Liver (tissue), 9 donors: ENCODE measurements around the gene CFAP100. TPM values are rescaled to one million over a fixed set of nuclear protein-coding genes. Genes with fewer than 3 reads are reported as not detected.

ENCODE experiments used
- DNase-seq: peaks from one replicate; pipeline ENCODE4 v3.0.0-alpha.2; 2017; ENCODE audit warnings: low spot score
- H3K27ac ChIP-seq, 2 donors: one replicate each; pipeline ENCODE4 v1.7.0; 2013; ENCODE audit warnings: inconsistent platforms in 2 of 2, low read length in 2 of 2, control low read depth in 1 of 2, low read depth in 1 of 2, mild to moderate bottlenecking in 1 of 2
- H3K27me3 ChIP-seq, 4 donors: one replicate each; pipeline versions ENCODE4 v1.6.1 to v1.7.0; 2013; ENCODE audit warnings: low read length in 3 of 4, inconsistent platforms in 1 of 4, mild to moderate bottlenecking in 1 of 4, moderate library complexity in 1 of 4; ENCODE audit not compliant: control insufficient read depth in 4 of 4, insufficient read depth in 4 of 4
- H3K36me3 ChIP-seq, 4 donors: one replicate each; pipeline versions ENCODE4 v1.6.1 to v1.7.0; 2013; ENCODE audit warnings: low read length in 3 of 4, mild to moderate bottlenecking in 3 of 4, low read depth in 1 of 4, moderate library complexity in 1 of 4; ENCODE audit not compliant: control insufficient read depth in 4 of 4, insufficient read depth in 3 of 4
- H3K4me1 ChIP-seq, 4 donors: one replicate each; pipeline versions ENCODE4 v1.6.1 to v1.7.0; 2013; ENCODE audit warnings: low read length in 3 of 4, mild to moderate bottlenecking in 3 of 4, moderate library complexity in 1 of 4; ENCODE audit not compliant: control insufficient read depth in 4 of 4, insufficient read depth in 4 of 4
- H3K4me3 ChIP-seq, 3 donors: one replicate each; pipeline versions ENCODE4 v1.6.1 to v1.7.0; 2013; ENCODE audit warnings: low read length in 3 of 3, control low read depth in 1 of 3, low read depth in 1 of 3, mild to moderate bottlenecking in 1 of 3
- H3K9ac ChIP-seq, 2 donors: one replicate each; pipeline ENCODE4 v1.7.0; 2013; ENCODE audit warnings: low read length in 2 of 2, mild to moderate bottlenecking in 2 of 2, moderate library complexity in 2 of 2, control low read depth in 1 of 2, low read depth in 1 of 2
- H3K9me3 ChIP-seq, 4 donors: one replicate each; pipeline versions ENCODE4 v1.6.1 to v1.7.0; 2013; ENCODE audit warnings: low read length in 3 of 4; ENCODE audit not compliant: control insufficient read depth in 4 of 4
- CTCF ChIP-seq: fragments of 150-350 bp; IDR thresholded peaks from 2 replicates; pipeline ENCODE4 v1.5.1; 2017; ENCODE audit warnings: improper control_type of control experiment, low read depth, low read length; ENCODE audit not compliant: missing input control
- EGR1 ChIP-seq, 2 donors: IDR thresholded peaks; 2 replicates each; pipeline ENCODE4 v1.6.1; 2016 to 2018; ENCODE audit warnings: antibody characterized with exemption in 2 of 2, low read depth in 2 of 2
- FOXA1 ChIP-seq: IDR thresholded peaks from 2 replicates; pipeline ENCODE4 v1.6.1; 2016; ENCODE audit warnings: antibody characterized with exemption
- FOXA2 ChIP-seq: IDR thresholded peaks from 2 replicates; pipeline ENCODE4 v1.6.1; 2016; ENCODE audit warnings: antibody characterized with exemption
- GABPA ChIP-seq, 2 donors: IDR thresholded peaks in 1 of 2; conservative IDR thresholded peaks in 1 of 2; 2 replicates each; pipeline ENCODE4 v1.6.1; 2016; ENCODE audit warnings: antibody characterized with exemption in 2 of 2, mild to moderate bottlenecking in 1 of 2, moderate library complexity in 1 of 2
- HNF4G ChIP-seq: IDR thresholded peaks from 2 replicates; pipeline ENCODE4 v1.6.1; 2016; ENCODE audit warnings: antibody characterized with exemption
- JUND ChIP-seq, 2 donors: IDR thresholded peaks; 2 replicates each; pipeline ENCODE4 v1.6.1; 2016; ENCODE audit warnings: antibody characterized with exemption in 2 of 2
- MAX ChIP-seq: IDR thresholded peaks from 2 replicates; pipeline ENCODE4 v1.6.1; 2016; ENCODE audit warnings: antibody characterized with exemption
- NR2F2 ChIP-seq: IDR thresholded peaks from 2 replicates; pipeline ENCODE4 v1.6.1; 2016; ENCODE audit warnings: antibody characterized with exemption
- RAD21 ChIP-seq, 2 donors: IDR thresholded peaks; 2 replicates each; pipeline ENCODE4 v1.6.1; 2016; ENCODE audit warnings: antibody characterized with exemption in 2 of 2, mild to moderate bottlenecking in 2 of 2
- REST ChIP-seq: IDR thresholded peaks from 2 replicates; pipeline ENCODE4 v1.6.1; 2016; ENCODE audit warnings: antibody characterized with exemption, mild to moderate bottlenecking
- SP1 ChIP-seq: IDR thresholded peaks from 2 replicates; pipeline ENCODE4 v1.6.1; 2018; ENCODE audit warnings: antibody characterized with exemption, mild to moderate bottlenecking
- TAF1 ChIP-seq: conservative IDR thresholded peaks from 2 replicates; pipeline ENCODE4 v1.6.1; 2016; ENCODE audit warnings: antibody characterized with exemption, mild to moderate bottlenecking
- ZBTB33 ChIP-seq: IDR thresholded peaks from 2 replicates; pipeline ENCODE4 v1.6.1; 2016; ENCODE audit warnings: antibody characterized with exemption
- WGBS: extraction: QIAGEN DNeasy Blood & Tissue Kit; methylation state at CpG from one replicate; pipeline ENCODE4 v1.1.7; 2013; 5-methylcytosine and 5-hydroxymethylcytosine counted together
- polyA plus RNA-seq, 2 donors: library from polyadenylated mRNA; stranded (reverse) in 1 of 2; unstranded in 1 of 2; fragments of 200-250 nt in 1 of 2; fragments of >200 nt in 1 of 2; fragmentation: Nextera tagmentation in 1 of 2; extraction: Ambion mirVana in 1 of 2; gene quantifications; one replicate each; pipeline versions ENCODE4 v1.2.1 to v1.2.3, GENCODE V29; 2013 to 2015
- total RNA-seq, 2 donors: library from RNA; depleted of rRNA; stranded (reverse); fragments of >200 nt; gene quantifications; one replicate each; pipeline ENCODE4 v1.2.3, GENCODE V29; 2014
- donor health status: healthy.
- donor health status: healthy.
- donor health status: healthy.
- donor health status: healthy.
- donor health status: healthy.

Gene CFAP100
- total and polyA plus RNA-seq, 4 donors: not detected

DNA sequence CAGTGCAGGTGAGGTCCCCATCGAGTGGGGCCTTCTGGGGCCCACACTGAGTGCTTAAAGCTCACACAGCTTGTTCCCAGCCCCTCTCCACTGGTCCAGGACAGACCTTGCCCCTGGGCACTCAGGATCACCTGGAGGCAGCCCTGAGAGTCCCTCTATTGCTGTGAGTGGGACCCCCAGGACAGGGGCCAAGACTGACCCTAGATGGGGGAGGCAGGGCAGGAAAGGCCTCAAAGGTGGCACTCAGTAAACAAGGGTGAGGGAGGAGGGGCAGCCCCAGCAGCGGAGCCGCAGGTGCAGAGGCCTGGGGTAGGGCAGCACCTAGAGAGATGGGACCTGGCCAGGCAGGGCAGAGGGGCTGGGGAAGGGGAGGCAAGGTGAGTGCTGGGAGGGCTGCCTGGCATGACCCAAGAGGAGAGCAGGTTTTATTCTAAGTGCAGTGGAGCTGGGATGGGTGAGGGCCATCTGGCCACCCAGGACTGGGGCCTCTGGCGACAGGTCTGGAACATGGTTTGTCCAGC lies 27.9 kb downstream of the CFAP100 start:
- TF ChIP-seq CTCF (no peak), FOXA2 (no peak), JUND (IDR thresholded peaks at IDR 0.05) (no peak), SP1 (no peak), EGR1 (IDR thresholded peaks at IDR 0.05; ENCODE audit: low read depth in 2 of 2) (no peak), TAF1 (no peak)
- DNase-seq: peak; percentile 22
- 95% methylated on average over 4 of the region's 4 CpGs for WGBS
- no peak overlapping the region for H3K4me3 ChIP-seq
- no peak overlapping the region for H3K27ac ChIP-seq
- H3K4me1 ChIP-seq: no peaks in the 10 kb centered on the region
- peaks cover 0 to 4% (median under 1%) of the 10 kb centered on the region in 4 donors for H3K9me3 ChIP-seq
- no peaks in the 10 kb centered on the region for H3K36me3 ChIP-seq
- H3K9ac ChIP-seq: no peak overlapping the region
- no peaks in the 10 kb centered on the region for H3K27me3 ChIP-seq

DNA sequence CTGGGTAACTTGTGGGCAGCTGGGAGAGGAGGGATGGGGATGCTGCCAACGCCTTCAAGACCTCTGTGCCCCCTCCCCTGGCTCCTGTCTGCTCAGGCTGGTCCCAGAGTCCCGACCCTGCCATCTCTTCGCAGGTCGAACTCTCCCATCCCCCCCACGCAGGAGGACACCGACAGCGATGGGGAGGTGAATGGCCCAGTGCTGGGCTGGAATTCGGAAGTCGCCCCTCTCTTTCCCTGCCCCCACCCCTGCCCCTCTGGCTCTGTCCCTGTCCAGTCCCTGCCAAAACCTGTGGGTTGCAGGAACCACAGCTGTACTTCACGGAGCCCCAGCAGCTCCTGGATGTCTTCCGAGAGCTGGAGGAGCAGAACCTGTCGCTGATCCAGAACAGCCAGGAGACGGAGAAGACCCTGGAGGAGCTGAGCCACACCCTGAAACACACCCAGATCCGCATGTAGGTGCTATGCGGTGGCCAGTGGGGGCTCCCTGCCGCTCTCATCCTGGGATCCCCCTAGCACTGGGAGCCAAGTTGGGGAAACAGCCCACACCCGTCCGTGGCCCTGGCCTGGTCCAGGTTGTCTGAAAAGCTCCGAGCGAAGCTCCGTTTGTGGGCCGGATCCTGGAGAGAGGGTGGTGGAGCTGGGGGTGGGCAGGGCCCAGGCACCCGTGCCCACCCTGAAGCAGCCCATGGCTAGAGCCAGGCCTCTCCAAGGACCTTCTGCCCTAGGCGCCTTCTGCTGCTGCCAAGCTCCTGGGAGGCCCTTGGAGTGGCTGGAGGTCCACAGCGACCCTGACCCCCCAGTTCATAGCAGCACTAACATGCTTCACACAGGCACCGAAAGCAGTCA lies 28.7 kb downstream of the CFAP100 start:
- 91% methylated on average over 26 of the region's 26 CpGs for WGBS
- H3K36me3 ChIP-seq: no peaks in the 10 kb centered on the region
- H3K4me1 ChIP-seq: no peaks in the 10 kb centered on the region
- H3K9ac ChIP-seq: no peak overlapping the region
- H3K9me3 ChIP-seq: peaks cover 0 to 4% (median 1%) of the 10 kb centered on the region in 4 donors
- peak; percentile 14 for DNase-seq
- H3K27ac ChIP-seq: no peak overlapping the region
- no peak overlapping the region for H3K4me3 ChIP-seq
- H3K27me3 ChIP-seq: no peaks in the 10 kb centered on the region
- no peak for TF ChIP-seq GABPA (IDR thresholded peaks at IDR 0.05 in 1 of 2, conservative IDR thresholded peaks at IDR 0.05 in 1 of 2)
- no peak for TF ChIP-seq MAX
- no peak for TF ChIP-seq JUND (IDR thresholded peaks at IDR 0.05)
- no peak for TF ChIP-seq SP1

DNA sequence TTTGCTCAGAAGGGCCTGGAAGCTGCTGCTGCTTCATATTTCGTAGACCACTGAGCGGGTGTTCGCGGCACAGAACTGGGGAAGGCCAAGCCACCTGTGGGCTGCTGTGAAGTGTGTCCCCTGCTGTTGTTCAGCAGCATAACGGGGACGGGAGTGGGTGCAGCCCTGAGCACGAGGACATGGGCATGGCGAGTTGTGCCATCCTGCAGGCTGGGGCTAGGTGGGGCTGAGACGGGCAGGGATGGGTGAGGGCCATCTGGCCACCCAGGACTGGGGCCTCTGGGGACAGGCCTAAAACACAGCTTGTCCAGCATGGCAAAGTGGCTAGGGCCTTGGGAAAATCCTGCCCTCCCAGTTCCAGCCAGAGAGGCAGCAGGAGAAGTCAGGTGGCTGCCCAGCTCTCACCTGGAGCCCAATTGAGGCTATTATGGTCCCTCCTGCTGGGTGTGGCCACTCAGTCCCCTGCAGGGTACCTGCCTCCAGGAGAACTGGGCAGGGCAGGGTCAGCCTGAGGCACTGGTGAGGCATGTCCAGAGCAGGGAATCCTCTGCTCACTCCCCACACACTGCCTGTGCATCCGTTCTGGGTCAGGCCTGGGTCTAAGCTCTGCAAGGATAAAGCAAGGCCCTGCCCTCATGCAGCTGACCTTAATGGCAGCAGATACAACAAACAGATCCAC lies 29.5 kb downstream of the CFAP100 start:
- WGBS: 98% methylated on average over 10 of the region's 10 CpGs
- H3K36me3 ChIP-seq: no peaks in the 10 kb centered on the region

More for the DNA sequence above, 29.5 kb downstream of the CFAP100 start:
- peak; percentile 25 for DNase-seq
- peaks cover 0 to 4% (median 2%) of the 10 kb centered on the region in 4 donors for H3K9me3 ChIP-seq
- H3K27ac ChIP-seq: no peak overlapping the region
- TF ChIP-seq CTCF (no peak), SP1 (no peak), EGR1 (IDR thresholded peaks at IDR 0.05; ENCODE audit: low read depth in 2 of 2) (no peak), MAX (no peak), HNF4G (no peak), REST (no peak), TAF1 (no peak), ZBTB33 (no peak), NR2F2 (no peak), FOXA1 (no peak), RAD21 (IDR thresholded peaks at IDR 0.05) (no peak)
- H3K4me3 ChIP-seq: no peak overlapping the region
- H3K4me1 ChIP-seq: no peaks in the 10 kb centered on the region
- H3K27me3 ChIP-seq: no peaks in the 10 kb centered on the region
- H3K9ac ChIP-seq: no peak overlapping the region
